Uterus (tissue), 4 donors: ENCODE data around the gene IQSEC1. TPM values are rescaled to one million over a fixed set of nuclear protein-coding genes. Genes with fewer than 3 reads are reported as not detected.

Experiments used
- DNase-seq, 2 donors: peaks; one replicate each; pipeline ENCODE4 v3.0.0-alpha.2; 2019 to 2020
- H3K27ac ChIP-seq, 2 donors: fragments of 200-600 bp; sonication (generic); 1 replicate in 1 of 2; 2 replicates in 1 of 2; pipeline ENCODE4 v1.5.1; 2016 to 2018
- H3K27me3 ChIP-seq, 2 donors: fragments of 200-600 bp; sonication (generic); one replicate each; pipeline ENCODE4 v1.5.1; 2018 to 2019; ENCODE audit warnings: control low read depth in 1 of 2
- H3K36me3 ChIP-seq, 2 donors: fragments of 200-600 bp; sonication (generic); one replicate each; pipeline ENCODE4 v1.5.1; 2019; ENCODE audit warnings: control low read depth in 1 of 2
- H3K4me1 ChIP-seq, 2 donors: fragments of 200-600 bp; sonication (generic); one replicate each; pipeline ENCODE4 v1.5.1; 2018 to 2019; ENCODE audit warnings: control low read depth in 1 of 2
- H3K4me3 ChIP-seq, 2 donors: fragments of 200-600 bp; sonication (generic); 1 replicate in 1 of 2; 2 replicates in 1 of 2; pipeline ENCODE4 v1.5.1; 2018 to 2019; ENCODE audit warnings: mild to moderate bottlenecking in 1 of 2
- H3K9me3 ChIP-seq, 2 donors: fragments of 200-600 bp; sonication (generic); one replicate each; pipeline ENCODE4 v1.5.1; 2019; ENCODE audit warnings: control low read depth in 1 of 2
- POLR2A ChIP-seq, 2 donors: fragments of 450-650 bp; IDR thresholded peaks; one replicate each; pipeline ENCODE4 v1.6.1; 2016; ENCODE audit warnings: antibody characterized with exemption in 2 of 2, mild to moderate bottlenecking in 1 of 2, moderate library complexity in 1 of 2
- intact Hi-C: fragments of 100-400 bp; cut with DNase I; formaldehyde crosslinking; loops from one replicate; pipeline ENCODE4 v1.15.1; 2023; ENCODE audit warnings: low total_unique reads
- total RNA-seq, 4 donors: library from RNA; depleted of rRNA in 3 of 4; stranded (reverse); fragments of >200 nt in 3 of 4; gene quantifications; one replicate each; pipeline versions ENCODE4 v1.1.0 to v1.2.4, GENCODE V29; 2014 to 2023
- TF ChIP-seq, protein P1 (sequence below), 4 experiments: fragments of 200-600 bp in 2 of 4; fragments of 450-650 bp in 2 of 4; sonication (generic) in 2 of 4; IDR thresholded peaks; one replicate each; pipeline ENCODE4 v1.5.1; 2016 to 2019; ENCODE audit warnings: antibody characterized with exemption in 4 of 4, mild to moderate bottlenecking in 2 of 4, moderate library complexity in 1 of 4
- donor health status: DM: yes; HTN: yes; CAD: no.

The IQSEC1 gene
- total RNA-seq, 4 donors from 2014 or later: 17.9 to 61.4 (median 49.7) TPM

GRCh38 chr3:12990306-12990705 is 82.9 kb downstream of the IQSEC1 start:
- intact Hi-C loops: loop anchor here (10.0 kb wide), 1 partner anchor 96 kb away; no protein-coding TSS in a partner anchor
- Histone ChIP-seq H3K36me3 (no peaks in the 10 kb centered on the region), H3K9me3 (no peaks in the 10 kb centered on the region), H3K27ac (no peak overlapping the region), H3K4me1 (no peaks in the 10 kb centered on the region), H3K4me3 (no peak overlapping the region), H3K27me3 (no peaks in the 10 kb centered on the region)
- DNase-seq: no peak
- no peak for TF ChIP-seq POLR2A (IDR thresholded peaks at IDR 0.05)
- TF ChIP-seq, protein P1, sequence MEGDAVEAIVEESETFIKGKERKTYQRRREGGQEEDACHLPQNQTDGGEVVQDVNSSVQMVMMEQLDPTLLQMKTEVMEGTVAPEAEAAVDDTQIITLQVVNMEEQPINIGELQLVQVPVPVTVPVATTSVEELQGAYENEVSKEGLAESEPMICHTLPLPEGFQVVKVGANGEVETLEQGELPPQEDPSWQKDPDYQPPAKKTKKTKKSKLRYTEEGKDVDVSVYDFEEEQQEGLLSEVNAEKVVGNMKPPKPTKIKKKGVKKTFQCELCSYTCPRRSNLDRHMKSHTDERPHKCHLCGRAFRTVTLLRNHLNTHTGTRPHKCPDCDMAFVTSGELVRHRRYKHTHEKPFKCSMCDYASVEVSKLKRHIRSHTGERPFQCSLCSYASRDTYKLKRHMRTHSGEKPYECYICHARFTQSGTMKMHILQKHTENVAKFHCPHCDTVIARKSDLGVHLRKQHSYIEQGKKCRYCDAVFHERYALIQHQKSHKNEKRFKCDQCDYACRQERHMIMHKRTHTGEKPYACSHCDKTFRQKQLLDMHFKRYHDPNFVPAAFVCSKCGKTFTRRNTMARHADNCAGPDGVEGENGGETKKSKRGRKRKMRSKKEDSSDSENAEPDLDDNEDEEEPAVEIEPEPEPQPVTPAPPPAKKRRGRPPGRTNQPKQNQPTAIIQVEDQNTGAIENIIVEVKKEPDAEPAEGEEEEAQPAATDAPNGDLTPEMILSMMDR (IDR thresholded peaks at IDR 0.05): no peak

- H3K27me3 ChIP-seq: no peaks in the 10 kb centered on the region
- no peak for DNase-seq
- no peaks in the 10 kb centered on the region for H3K36me3 ChIP-seq
- no peak for TF ChIP-seq POLR2A (IDR thresholded peaks at IDR 0.05)
- TF ChIP-seq, protein P1 (IDR thresholded peaks at IDR 0.05): no peak
- no peaks in the 10 kb centered on the region for H3K4me1 ChIP-seq
- intact Hi-C loops: loop anchor here (5.0 kb wide), 1 partner anchor 122 kb away; no protein-coding TSS in a partner anchor
- no peak overlapping the region for H3K4me3 ChIP-seq
- no peaks in the 10 kb centered on the region for H3K9me3 ChIP-seq
- no peak overlapping the region for H3K27ac ChIP-seq
Measured at GRCh38 chr3:12988728-12989454, 84.3 kb downstream of the IQSEC1 start.

DNA sequence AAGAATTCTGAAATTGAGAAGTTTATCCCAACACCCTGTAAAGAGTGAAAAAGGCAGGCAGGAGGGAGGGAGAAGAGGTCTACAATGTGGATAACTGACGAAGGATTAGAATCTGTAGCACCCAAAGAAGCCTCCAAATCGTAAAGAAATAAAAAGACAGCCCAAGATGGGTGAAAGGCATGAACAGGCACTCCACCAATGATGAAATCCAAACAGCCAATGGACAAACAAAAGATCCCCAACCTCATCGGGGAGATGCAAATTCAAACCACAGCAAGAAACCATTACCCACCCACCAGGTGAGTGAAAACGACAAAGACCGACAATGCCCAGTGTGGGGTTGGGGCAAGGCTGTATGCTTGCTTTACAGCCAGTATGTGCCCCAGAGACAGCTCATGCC is 85.6 kb downstream of the IQSEC1 start:
- TF ChIP-seq POLR2A (IDR thresholded peaks at IDR 0.05): no peak
- TF ChIP-seq, protein P1 (IDR thresholded peaks at IDR 0.05): no peak
- Histone ChIP-seq H3K27ac (no peak overlapping the region), H3K27me3 (no peaks in the 10 kb centered on the region), H3K9me3 (no peaks in the 10 kb centered on the region), H3K36me3 (no peaks in the 10 kb centered on the region), H3K4me1 (no peaks in the 10 kb centered on the region), H3K4me3 (no peak overlapping the region)
- intact Hi-C loops: loop anchor here (5.0 kb wide), 1 partner anchor 120 kb away; no protein-coding TSS in a partner anchor
- no peak for DNase-seq

DNA sequence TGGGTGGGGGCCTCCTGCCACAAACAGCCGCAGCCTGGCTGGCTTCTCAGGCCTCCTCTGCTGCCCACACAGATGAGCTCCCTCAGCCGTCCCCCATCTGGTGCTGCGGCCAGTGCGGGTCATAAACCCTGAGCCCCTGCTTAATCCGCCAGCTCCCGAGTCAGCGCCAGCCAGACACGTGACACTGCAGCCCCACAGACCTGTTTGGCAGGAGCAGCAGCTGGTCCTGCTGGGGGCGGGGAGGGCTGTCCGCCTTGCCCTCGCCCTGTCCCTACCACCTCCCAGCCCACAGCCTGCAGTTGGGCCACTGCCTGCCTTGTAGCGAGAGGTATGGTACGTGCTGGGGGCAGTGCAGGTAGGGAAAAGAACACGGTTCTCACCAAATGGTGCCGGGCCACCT is 86.2 kb downstream of the IQSEC1 start:
- no peak for TF ChIP-seq POLR2A (IDR thresholded peaks at IDR 0.05)
- TF ChIP-seq, protein P1 (IDR thresholded peaks at IDR 0.05): no peak
- intact Hi-C loops: loop anchor here (5.0 kb wide), 1 partner anchor 120 kb away; no protein-coding TSS in a partner anchor
- no peaks in the 10 kb centered on the region for H3K27me3 ChIP-seq
- H3K4me3 ChIP-seq: no peak overlapping the region
- H3K9me3 ChIP-seq: no peaks in the 10 kb centered on the region
- no peaks in the 10 kb centered on the region for H3K4me1 ChIP-seq
- H3K36me3 ChIP-seq: no peaks in the 10 kb centered on the region
- no peak overlapping the region for H3K27ac ChIP-seq
- no peak for DNase-seq

DNA sequence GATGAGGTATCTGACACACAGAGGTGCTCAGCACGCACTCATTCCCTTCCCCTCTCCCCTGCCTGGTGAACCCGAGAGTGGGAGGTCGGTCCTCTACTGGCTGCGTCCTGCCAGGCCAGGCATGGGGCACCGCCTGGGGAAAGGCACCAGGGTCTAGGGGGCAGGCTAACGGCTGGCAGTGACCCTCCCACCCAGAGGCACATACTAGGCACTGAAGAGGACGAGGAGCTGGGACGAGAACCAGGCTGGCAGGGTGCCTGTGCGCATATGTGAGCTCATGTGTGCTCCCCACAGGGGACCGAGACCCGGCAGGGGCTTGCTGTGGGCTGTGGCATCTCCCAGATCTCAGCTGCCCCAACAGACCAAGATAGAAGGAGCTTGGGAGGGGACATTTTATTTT is 86.7 kb downstream of the IQSEC1 start:
- no peak for DNase-seq
- intact Hi-C loops: loop anchor here (5.0 kb wide), 1 partner anchor 119 kb away; no protein-coding TSS in a partner anchor

More for the DNA sequence above, 86.7 kb downstream of the IQSEC1 start:
- TF ChIP-seq POLR2A (IDR thresholded peaks at IDR 0.05): no peak
- TF ChIP-seq, protein P1 (IDR thresholded peaks at IDR 0.05): no peak
- no peak overlapping the region for H3K4me3 ChIP-seq
- H3K4me1 ChIP-seq: no peaks in the 10 kb centered on the region
- no peaks in the 10 kb centered on the region for H3K36me3 ChIP-seq
- no peaks in the 10 kb centered on the region for H3K27me3 ChIP-seq
- H3K27ac ChIP-seq: no peak overlapping the region
- no peaks in the 10 kb centered on the region for H3K9me3 ChIP-seq
